Activated CD8-positive, alpha-beta T cell treated with anti-CD3 and anti-CD28 coated beads, Interleukin-2, amount 10 ng/mL, durations not matched to agents 7 days and 5 days (primary cell): ENCODE data around the gene KNDC1. TPM values are rescaled to one million over a fixed set of nuclear protein-coding genes. Genes with fewer than 3 reads are reported as not detected.
"Not testable (repeated sequence)": the region's sequence is repeated elsewhere in the genome, so short reads cannot be mapped to it uniquely, and the experiment has no call there.

Experiments
- ATAC-seq: fragments of 150-1000 bp; cut with Tn5 transposase; one replicate; pipeline ENCODE4 v1.10.0; 2021; ENCODE audit warnings: moderate library complexity
- CTCF ChIA-PET: fragments of 350-600 bp; sonication (Branson Sonifier 250); formaldehyde crosslinking; loops from one replicate; lab custom pipeline; 2021; ENCODE audit warnings: antibody characterized with exemption; lab: Charles Lee
- POLR2A ChIA-PET: fragments of 350-600 bp; sonication (Branson Sonifier 250); formaldehyde crosslinking; loops from one replicate; lab custom pipeline; 2021; ENCODE audit warnings: antibody characterized with exemption; lab: Charles Lee
- DNase-seq: peaks from one replicate; pipeline ENCODE4 v3.0.0-alpha.2; 2020
- H3K27ac Mint-ChIP-seq: one replicate; pipeline ENCODE4 v1.8.0; 2021; ENCODE audit warnings: mild to moderate bottlenecking, mixed read lengths
- H3K27me3 Mint-ChIP-seq: one replicate; pipeline ENCODE4 v1.8.0; 2021; ENCODE audit warnings: low read depth, mixed read lengths
- H3K36me3 Mint-ChIP-seq: one replicate; pipeline ENCODE4 v1.8.0; 2021; ENCODE audit warnings: low read depth, mixed read lengths
- H3K4me1 Mint-ChIP-seq: one replicate; pipeline ENCODE4 v1.8.0; 2021; ENCODE audit warnings: low read depth, mixed read lengths
- H3K4me3 Mint-ChIP-seq: one replicate; pipeline ENCODE4 v1.8.0; 2021; ENCODE audit warnings: mild to moderate bottlenecking, mixed read lengths
- H3K9me3 Mint-ChIP-seq: one replicate; pipeline ENCODE4 v1.8.0; 2022; ENCODE audit warnings: mixed read lengths; ENCODE audit not compliant: insufficient read depth
- total RNA-seq, 2 experiments: library from RNA; stranded (reverse); gene quantifications; one replicate each; pipeline ENCODE4 v1.2.3, GENCODE V29; 2021

The KNDC1 gene
- total RNA-seq, 2 experiments from 2014 or later: 0.21 to 0.32 TPM

DNA sequence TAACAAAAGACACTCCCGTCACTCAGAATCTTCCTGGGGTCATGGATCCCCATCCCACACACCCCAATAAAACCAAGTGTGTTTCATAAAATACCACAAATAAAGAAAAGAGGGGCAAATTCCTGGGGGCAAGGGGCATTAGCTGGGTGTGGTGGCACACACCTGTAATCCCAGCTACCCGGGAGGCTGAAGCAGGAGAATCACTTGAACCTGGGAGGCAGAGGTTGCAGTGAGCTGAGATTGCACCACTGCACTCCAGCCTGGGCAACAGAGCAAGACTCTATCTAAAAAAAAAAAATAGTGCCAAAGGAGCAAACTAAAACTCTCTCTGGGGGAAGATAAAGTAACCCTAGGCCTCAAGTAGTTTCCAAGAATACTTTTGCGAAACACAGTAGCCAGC lies 8.9 kb upstream of the KNDC1 start:
- CTCF ChIA-PET, H3K4me3 Mint-ChIP-seq: not testable (repeated sequence)
- H3K27me3 Mint-ChIP-seq: peaks cover 36% of the 10 kb centered on the region

DNA sequence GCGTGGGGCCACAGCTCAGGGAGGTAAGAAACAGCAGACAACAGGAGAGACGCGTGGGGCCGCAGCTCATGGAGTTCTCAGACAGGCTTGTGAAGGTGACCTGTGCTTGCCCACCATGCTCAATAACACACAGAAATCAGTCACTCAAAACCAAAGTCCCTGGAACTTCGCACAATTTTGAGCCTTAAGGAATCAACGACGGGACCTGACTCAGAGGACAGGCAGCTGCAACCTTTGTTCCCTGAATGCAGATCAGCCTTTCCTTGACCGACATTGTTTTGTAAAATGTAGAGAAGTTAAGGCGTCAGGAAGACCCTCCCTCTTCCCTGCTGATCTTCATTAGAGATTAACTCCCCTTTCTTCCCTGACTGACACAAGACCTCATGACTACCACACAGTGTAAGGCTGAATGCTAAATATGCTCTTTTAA lies 8.5 kb upstream of the KNDC1 start:
- H3K4me1 Mint-ChIP-seq: no peaks in the 10 kb centered on the region
- ChIA-PET CTCF (no interaction called here), POLR2A (no interaction called here)
- H3K27ac Mint-ChIP-seq: no peak overlapping the region
- no peak overlapping the region for H3K4me3 Mint-ChIP-seq
- ATAC-seq (no peak), DNase-seq (no peak)
- peaks cover 33% of the 10 kb centered on the region for H3K27me3 Mint-ChIP-seq
- peaks cover 4% of the 10 kb centered on the region for H3K36me3 Mint-ChIP-seq
- H3K9me3 Mint-ChIP-seq: no peaks in the 10 kb centered on the region

More for the DNA sequence above, 8.9 kb upstream of the KNDC1 start:
- DNase-seq, H3K27ac Mint-ChIP-seq, ATAC-seq, POLR2A ChIA-PET, H3K9me3 Mint-ChIP-seq, H3K36me3 Mint-ChIP-seq, H3K4me1 Mint-ChIP-seq: not testable (repeated sequence)

DNA sequence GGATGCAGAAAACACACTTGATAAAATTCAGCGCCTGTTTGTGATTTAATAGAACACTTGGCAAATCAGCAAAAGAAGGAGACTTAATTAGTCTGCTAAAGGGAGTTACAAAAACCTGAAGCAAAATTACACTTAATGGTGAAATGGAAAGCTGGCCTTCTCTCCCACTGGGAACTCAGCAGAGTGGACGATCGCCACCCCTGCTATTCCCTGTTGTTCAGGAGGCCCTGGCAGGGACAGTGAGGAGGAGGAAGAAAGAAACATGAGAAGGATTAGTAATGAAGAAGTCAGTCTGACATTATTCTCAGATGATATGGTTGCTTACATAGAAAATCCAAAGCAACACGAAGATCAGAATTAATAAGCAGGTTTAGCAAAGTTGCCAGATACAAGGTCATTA lies 5.6 kb upstream of the KNDC1 start:
- ATAC-seq (no peak), DNase-seq (no peak)
- Mint-ChIP-seq H3K27ac (no peak overlapping the region), H3K36me3 (no peaks in the 10 kb centered on the region), H3K9me3 (no peaks in the 10 kb centered on the region), H3K27me3 (peaks cover 11% of the 10 kb centered on the region), H3K4me1 (no peaks in the 10 kb centered on the region), H3K4me3 (no peak overlapping the region)
- ChIA-PET POLR2A (no interaction called here), CTCF (no interaction called here)

DNA sequence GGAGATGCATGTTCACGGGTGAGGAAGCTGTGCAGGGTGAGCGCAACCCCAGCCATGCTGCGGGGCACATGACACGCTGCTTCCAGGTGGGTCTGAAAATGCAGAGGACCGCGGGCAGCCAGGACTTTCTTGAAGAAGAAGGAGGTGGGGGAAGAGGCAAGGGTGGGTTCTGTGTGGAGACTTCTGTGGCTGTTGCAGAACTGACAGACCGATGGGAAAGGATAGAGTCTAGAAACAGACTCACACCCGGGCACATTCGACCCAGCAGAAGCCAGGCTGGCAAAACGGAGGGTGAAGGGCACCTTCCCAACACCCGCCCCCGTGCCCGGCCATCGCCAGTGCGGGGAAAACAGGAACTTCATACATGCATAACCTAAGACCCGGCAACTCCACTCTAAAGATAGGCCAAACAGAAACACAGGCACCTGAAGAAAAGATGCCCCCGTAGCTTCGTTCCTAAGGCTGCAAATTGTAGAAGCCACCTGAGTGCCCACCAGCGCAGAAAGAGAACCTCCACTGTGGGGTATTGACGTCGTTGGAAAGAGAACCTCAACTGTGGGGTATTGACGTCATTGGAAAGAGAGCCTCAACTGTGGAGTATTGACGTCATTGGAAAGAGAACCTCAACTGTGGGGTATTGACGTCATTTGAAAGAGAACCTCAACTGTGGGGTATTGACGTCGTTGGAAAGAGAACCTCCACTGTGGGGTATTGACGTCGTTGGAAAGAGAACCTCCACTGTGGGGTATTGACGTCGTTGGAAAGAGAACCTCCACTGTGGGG lies 4.8 kb upstream of the KNDC1 start:
- POLR2A ChIA-PET: no interaction called here
- DNase-seq (no peak), ATAC-seq (no peak)
- Mint-ChIP-seq H3K9me3 (no peaks in the 10 kb centered on the region), H3K4me1 (no peaks in the 10 kb centered on the region), H3K27ac (no peak overlapping the region), H3K27me3 (peaks cover 7% of the 10 kb centered on the region), H3K4me3 (no peak overlapping the region), H3K36me3 (no peaks in the 10 kb centered on the region)
- CTCF ChIA-PET: no interaction called here

DNA sequence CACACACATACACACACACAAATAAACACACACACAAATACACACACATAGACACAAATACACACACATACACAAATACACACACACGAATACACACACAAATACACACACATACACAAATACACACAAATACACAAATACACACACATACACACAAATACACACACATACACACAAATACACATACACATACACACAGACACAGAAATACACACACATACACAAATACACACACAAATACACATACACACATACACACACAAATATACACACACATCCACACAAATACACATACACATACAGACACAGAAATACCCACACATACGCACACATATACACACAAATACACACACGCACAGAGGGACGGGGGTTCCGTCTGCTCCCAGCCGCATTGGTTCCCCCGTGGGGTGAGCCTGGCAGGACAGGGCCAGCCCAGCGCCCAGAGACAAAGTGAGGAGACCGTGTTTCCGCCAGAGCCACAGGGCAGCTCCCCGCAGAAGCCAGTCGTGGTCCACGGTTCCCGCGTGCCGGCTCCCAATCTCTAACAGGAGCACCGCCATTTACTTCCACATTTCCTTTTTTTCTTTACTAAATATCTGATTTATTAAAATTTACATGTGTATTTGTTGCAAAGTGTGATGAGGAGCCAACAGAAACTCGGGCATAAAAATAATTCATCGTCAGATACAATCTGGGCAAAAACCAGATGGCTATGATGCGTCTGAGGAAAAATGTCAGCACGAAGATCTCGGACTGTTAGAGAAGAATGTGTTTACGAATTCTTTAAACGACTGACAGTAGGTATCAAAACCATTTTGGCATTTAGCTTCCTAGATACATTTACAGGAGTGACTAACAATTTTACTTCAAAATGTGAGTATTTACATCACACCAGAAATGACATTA lies 3.1 kb upstream of the KNDC1 start:
- H3K27me3 Mint-ChIP-seq: peaks cover 8% of the 10 kb centered on the region
- H3K27ac Mint-ChIP-seq: no peak overlapping the region
- no peaks in the 10 kb centered on the region for H3K4me1 Mint-ChIP-seq
- ATAC-seq (no peak), DNase-seq (no peak)
- no peaks in the 10 kb centered on the region for H3K36me3 Mint-ChIP-seq
- no peak overlapping the region for H3K4me3 Mint-ChIP-seq
- H3K9me3 Mint-ChIP-seq: no peaks in the 10 kb centered on the region
- POLR2A ChIA-PET: no interaction called here
- CTCF ChIA-PET: no interaction called here

DNA sequence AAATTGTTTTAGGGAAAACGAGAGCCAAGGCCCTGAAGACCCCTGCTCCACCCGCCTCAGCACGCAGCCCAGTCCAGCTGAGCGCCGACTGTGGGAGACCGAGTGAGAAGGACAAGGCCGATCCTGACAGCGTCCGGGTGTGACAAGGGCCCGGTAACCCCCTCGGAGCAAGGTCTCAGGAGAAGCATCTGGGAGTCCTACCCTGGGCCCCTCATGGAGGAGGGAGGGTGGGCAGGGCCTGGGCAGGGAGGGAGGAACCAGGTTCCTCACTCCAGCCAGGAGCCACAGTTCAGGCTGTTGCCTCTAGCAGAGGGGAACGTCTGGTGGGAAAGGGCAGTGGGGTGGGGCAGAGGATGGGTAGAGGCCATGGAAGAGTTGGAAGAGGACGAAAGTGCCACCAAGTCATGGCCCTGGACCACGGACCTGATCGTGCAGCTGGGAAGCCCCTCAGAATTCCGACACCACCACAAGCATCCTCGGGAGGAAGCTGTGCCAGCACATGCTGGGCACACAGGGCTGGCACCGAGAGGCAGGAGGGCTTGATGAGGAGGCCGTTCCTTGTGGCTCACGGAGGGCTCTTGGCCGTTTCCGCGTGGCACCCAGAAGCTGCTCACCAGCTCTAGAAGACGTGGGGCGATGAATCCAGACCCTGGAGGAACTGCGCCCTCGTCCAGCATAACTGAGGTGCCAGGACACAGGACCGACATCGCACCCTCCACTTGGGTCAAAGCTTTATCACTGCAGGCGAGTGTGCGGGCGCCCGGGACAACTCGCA lies 2.2 kb upstream of the KNDC1 start:
- DNase-seq (no peak), ATAC-seq (no peak)
- H3K36me3 Mint-ChIP-seq: no peaks in the 10 kb centered on the region
- H3K27me3 Mint-ChIP-seq: peaks cover 10% of the 10 kb centered on the region
- no peaks in the 10 kb centered on the region for H3K4me1 Mint-ChIP-seq
- ChIA-PET POLR2A (no interaction called here), CTCF (interaction anchor here (1.3 kb wide), 1 partner anchor 14 kb away, joined by 3 read pairs; no protein-coding TSS in a partner anchor)
- H3K9me3 Mint-ChIP-seq: no peaks in the 10 kb centered on the region
- no peak overlapping the region for H3K4me3 Mint-ChIP-seq
- no peak overlapping the region for H3K27ac Mint-ChIP-seq

DNA sequence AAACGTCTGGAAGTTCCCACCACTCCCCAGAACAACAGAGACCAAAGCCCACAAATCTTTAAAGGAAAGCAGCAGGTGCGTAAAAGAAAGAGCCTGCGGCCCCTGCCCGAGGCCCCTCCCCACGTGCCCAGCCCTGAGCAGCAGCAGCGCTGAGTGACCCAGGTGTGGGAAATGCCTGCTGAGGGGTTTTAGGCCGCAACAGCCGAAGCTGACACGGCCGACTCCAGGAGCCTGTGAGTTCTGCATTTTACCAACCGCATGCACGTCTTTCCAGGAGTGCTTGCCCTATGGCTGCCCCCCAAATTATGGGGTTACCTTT lies 1.6 kb upstream of the KNDC1 start:
- Mint-ChIP-seq H3K27me3 (peaks cover 12% of the 10 kb centered on the region), H3K27ac (no peak overlapping the region), H3K4me1 (no peaks in the 10 kb centered on the region), H3K9me3 (no peaks in the 10 kb centered on the region), H3K36me3 (no peaks in the 10 kb centered on the region), H3K4me3 (no peak overlapping the region)
- DNase-seq (no peak), ATAC-seq (no peak)
- POLR2A ChIA-PET: no interaction called here
- CTCF ChIA-PET: interaction anchor here (1.3 kb wide), 1 partner anchor 15 kb away, joined by 3 read pairs; no protein-coding TSS in a partner anchor

DNA sequence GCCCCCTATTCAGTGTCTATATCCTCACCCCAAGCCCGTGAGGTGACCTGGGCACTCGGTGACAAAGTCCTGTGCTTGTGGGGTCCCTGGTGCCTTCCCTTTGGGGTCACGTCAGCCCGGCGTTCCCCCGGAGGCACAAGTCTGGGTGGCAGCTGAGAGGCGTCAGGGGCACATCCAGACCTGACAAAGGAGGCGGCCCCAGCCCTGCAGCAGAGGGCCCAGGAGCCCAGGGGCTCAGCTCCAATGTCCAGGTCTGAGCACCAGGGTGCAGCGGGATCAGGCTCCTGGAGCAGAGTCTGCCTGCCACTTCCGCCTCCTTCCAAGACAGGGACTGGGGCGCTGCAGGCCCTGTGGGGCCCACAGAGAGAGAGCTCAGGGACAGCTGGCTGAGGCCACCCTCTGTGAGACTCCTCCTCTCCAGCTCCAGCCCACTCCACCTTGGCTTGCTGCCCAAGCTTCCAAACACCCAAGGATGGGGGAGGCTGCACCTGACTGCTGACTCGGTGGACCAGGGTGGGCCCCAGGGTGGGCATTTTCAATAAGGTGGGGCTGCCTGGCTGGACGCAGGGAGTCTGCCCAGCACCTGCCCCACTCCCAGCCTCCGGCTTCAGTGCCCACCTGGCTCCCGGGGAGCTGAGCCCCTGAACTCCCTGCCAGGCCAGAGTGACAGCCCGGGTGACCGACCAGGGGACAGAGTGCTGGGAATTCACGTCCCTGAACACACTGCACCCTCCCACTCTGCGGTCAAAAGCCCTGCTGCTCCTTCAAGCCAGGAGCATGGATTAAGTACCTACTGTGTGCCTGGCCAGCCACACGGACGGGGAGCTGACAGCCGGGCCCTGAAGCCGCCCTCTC lies 1.0 kb upstream of the KNDC1 start:
- H3K4me1 Mint-ChIP-seq: no peaks in the 10 kb centered on the region
- H3K36me3 Mint-ChIP-seq: no peaks in the 10 kb centered on the region
- no peak overlapping the region for H3K27ac Mint-ChIP-seq
- POLR2A ChIA-PET: no interaction called here
- ATAC-seq (no peak), DNase-seq (no peak)
- no peak overlapping the region for H3K4me3 Mint-ChIP-seq
- peaks cover 12% of the 10 kb centered on the region for H3K27me3 Mint-ChIP-seq
- no peaks in the 10 kb centered on the region for H3K9me3 Mint-ChIP-seq
- CTCF ChIA-PET: interaction anchor here (1.3 kb wide), 1 partner anchor 15 kb away, joined by 3 read pairs; no protein-coding TSS in a partner anchor

DNA sequence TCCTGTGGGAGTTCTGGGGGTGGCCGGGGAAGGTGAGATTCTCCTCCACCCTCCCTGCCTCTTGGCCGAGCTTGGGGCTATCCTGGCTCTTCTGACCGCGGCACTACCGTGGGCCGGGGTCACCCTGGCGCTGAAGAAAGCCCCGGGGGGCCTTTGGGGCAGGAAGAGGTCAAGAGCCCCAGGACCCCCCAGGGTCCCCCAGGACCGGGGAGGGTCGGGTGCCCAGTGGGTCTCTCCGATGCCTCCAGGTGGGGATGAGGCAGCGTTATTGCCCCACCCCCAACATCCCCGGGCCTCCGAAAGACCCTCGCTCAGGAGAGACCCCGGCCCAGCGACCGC lies 439 bp upstream of the KNDC1 start:
- ChIA-PET POLR2A (interaction anchor here (0.5 kb wide), 1 partner anchor 201 kb away, joined by 5 read pairs; no protein-coding TSS in a partner anchor), CTCF (no interaction called here)
- Mint-ChIP-seq H3K9me3 (no peaks in the 10 kb centered on the region), H3K27me3 (peaks cover 12% of the 10 kb centered on the region), H3K4me1 (no peaks in the 10 kb centered on the region), H3K36me3 (no peaks in the 10 kb centered on the region), H3K4me3 (no peak overlapping the region), H3K27ac (no peak overlapping the region)
- no peak for DNase-seq
- no peak for ATAC-seq

DNA sequence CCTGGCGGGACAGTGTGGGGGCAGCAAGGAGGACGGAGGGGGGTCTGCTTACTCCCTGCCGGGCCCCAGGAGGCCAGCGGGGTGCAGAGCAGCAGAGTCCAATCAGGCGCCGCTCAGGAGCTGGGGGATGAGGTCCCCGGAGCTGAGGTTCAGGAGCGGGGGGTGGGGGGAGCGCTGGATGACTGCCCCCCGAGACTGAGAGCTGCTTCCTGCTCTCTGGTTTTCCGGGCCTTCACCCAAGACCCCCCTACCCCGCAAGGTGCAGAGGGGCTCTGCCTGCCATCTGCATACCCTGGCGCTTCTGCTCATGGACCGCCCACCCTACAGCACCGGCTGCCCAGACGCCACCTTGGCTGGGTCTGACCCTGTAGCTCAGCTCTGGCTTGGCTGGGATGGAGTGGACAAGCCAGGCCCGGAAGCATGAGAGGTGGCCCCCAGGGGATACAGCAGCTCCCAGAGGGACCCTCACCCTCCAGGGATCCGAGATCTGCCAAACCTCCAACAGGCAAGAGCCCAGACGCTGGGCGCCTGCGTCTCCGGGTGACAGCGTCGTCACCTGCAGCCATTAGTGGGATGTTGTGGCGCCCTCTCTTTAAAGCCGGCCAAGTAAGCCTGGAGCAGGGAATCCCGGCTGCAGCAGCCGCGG lies 930 bp downstream of the KNDC1 start:
- no peaks in the 10 kb centered on the region for H3K36me3 Mint-ChIP-seq
- ATAC-seq: no peak
- no peaks in the 10 kb centered on the region for H3K9me3 Mint-ChIP-seq
- ChIA-PET POLR2A (no interaction called here), CTCF (no interaction called here)
- H3K27me3 Mint-ChIP-seq: peaks cover 12% of the 10 kb centered on the region
- no peak overlapping the region for H3K27ac Mint-ChIP-seq
- H3K4me1 Mint-ChIP-seq: no peaks in the 10 kb centered on the region
- DNase-seq: no peak
- no peak overlapping the region for H3K4me3 Mint-ChIP-seq
